ENCODE measurements around the gene DIAPH1. TPM values are rescaled to one million over a fixed set of nuclear protein-coding genes. Genes with fewer than 3 reads are reported as not detected.
A peak's percentile ranks its signal among the peaks of the same experiment; 100 is the strongest.

The DIAPH1 gene
- total RNA-seq, 4 donors from 2014 or later = 27.7 to 69.4 (median 30.2) TPM

DNA sequence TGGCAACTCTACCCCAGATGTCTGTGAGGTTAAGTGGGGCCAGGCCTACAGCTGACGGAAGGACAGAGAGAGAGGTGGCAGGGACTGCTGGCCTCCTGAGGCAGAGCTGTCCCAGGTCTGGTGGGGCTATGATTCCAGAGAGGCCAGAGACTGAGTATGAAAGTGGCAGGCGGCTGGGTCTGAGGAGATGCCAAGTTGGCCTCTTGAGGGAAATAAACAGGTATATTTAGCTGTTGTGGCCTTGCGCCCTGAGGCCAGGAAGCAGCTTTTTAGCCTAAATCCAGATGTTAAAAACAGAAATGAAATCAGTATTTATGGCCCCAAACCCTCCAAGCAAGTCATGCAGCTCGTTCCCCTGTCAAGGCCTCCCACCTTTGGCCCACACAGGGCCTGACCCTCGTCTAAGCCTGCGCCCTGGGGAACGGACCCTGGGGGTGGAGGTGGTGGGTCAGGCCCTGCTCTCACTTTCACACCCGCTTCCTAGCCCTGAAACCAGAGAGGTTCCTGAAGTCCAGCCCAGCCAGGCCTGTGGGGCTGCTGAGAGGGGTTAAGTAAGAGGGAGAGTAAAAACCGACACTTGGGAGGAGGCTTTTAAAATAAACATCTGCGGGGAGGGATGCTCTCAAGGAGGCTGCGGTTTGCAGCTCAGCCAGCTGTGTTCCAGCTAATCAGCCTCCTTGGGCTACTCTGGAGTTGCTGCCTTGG, 111.3 kb downstream of the DIAPH1 start:
- no peaks in the 10 kb centered on the region for H3K36me3 ChIP-seq
- no peak overlapping the region for H3K4me3 ChIP-seq
- intact Hi-C loops (cut with DNase I; ENCODE audit: low total_unique reads) = no loop called here
- peak overlapping the region; percentile 97 to 98 for H3K27ac ChIP-seq
- peak; percentile 74 to 76 for DNase-seq
- peaks cover 13 to 17% of the 10 kb centered on the region in 2 donors for H3K4me1 ChIP-seq
- H3K27me3 ChIP-seq = no peaks in the 10 kb centered on the region
- TF ChIP-seq POLR2A (IDR thresholded peaks at IDR 0.05) = no peak
- TF ChIP-seq, protein P1, sequence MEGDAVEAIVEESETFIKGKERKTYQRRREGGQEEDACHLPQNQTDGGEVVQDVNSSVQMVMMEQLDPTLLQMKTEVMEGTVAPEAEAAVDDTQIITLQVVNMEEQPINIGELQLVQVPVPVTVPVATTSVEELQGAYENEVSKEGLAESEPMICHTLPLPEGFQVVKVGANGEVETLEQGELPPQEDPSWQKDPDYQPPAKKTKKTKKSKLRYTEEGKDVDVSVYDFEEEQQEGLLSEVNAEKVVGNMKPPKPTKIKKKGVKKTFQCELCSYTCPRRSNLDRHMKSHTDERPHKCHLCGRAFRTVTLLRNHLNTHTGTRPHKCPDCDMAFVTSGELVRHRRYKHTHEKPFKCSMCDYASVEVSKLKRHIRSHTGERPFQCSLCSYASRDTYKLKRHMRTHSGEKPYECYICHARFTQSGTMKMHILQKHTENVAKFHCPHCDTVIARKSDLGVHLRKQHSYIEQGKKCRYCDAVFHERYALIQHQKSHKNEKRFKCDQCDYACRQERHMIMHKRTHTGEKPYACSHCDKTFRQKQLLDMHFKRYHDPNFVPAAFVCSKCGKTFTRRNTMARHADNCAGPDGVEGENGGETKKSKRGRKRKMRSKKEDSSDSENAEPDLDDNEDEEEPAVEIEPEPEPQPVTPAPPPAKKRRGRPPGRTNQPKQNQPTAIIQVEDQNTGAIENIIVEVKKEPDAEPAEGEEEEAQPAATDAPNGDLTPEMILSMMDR (IDR thresholded peaks at IDR 0.05) = no peak
- H3K9me3 ChIP-seq = no peaks in the 10 kb centered on the region

DNA sequence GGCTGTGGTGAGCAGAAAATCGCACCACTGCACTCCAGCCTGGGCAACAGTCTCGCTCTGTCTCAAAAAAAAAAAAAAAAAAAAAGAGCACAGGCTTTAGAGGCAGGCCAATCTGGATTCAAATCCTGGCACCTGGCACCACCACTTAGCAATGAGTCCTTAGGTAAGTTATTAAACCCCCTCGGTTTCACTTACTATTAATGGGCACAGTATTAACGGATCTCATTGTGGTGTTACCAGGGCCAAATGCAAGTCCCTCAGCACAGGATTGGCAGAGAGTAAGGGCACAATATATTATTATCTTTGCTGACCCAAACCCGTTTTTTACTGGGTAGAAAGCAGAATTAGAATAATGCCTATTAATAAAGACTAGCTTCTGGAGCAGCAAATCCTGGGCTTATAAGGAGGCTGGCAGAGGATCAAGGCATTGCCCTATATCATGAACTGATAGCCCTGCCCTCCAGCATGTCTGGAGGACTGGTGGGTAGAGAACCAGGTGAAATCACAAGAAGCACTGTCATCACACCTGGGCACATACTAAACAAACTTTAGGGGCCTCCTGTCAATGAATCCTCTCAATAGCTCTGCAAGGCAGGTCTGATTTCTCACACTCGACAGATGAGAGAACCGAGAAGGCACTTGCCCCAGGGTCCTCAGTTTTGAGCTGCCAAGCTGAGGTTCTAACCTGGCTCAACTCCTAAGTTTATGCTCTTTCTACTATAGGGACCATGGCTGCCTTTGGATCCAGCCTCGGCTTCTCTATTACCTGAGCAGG, 112.2 kb downstream of the DIAPH1 start:
- Histone ChIP-seq H3K27me3 (no peaks in the 10 kb centered on the region), H3K4me1 (peaks cover 13 to 17% of the 10 kb centered on the region in 2 donors), H3K4me3 (no peak overlapping the region), H3K36me3 (no peaks in the 10 kb centered on the region), H3K9me3 (no peaks in the 10 kb centered on the region), H3K27ac (peak overlapping the region; percentile 97 to 98)
- intact Hi-C loops (cut with DNase I; ENCODE audit: low total_unique reads) = no loop called here
- no peak for DNase-seq
- TF ChIP-seq, protein P1 (IDR thresholded peaks at IDR 0.05) = no peak
- TF ChIP-seq POLR2A (IDR thresholded peaks at IDR 0.05) = no peak

DNA sequence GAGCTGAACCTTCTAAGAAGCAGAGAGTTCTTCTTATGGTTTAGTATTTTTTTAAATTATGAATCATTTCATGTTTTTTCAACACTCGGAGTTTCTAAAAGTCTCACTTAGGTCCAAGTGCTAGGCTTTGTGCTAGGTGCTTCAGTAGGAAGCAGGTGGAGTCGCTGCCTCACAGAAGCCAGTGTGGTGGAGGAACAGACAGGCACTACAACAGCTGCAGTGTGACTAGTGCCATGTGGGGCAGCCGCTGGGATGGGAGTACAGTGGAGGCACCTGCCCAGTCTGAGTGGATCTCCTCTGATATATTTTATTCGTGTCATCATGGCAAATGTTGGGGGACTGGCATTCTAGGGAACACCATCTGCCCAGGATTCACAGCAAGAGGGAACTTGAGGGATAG, 114.6 kb downstream of the DIAPH1 start:
- TF ChIP-seq, protein P1 (IDR thresholded peaks at IDR 0.05) = no peak
- TF ChIP-seq POLR2A (IDR thresholded peaks at IDR 0.05) = no peak

DNA sequence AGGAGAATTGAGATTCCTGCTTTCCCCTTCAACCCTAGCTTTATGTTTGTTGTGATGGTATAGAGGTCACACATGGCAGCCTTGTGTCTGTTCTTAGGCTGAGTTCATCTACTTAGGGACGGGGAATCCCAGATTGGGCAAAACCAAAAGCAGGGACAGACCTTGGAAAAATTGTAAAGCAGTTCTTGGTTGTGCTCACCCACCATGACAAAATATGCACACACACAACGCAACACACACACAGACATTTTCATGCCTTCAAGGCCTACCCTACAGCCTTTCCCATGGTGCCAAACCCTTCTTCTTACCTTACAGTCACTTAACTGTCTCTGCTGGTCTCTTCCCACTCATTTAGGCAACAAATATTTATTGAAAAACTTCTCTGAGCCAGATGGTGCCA, 115.1 kb downstream of the DIAPH1 start:
- H3K36me3 ChIP-seq = no peaks in the 10 kb centered on the region
- TF ChIP-seq, protein P1 (IDR thresholded peaks at IDR 0.05) = no peak
- TF ChIP-seq POLR2A (IDR thresholded peaks at IDR 0.05) = no peak
- DNase-seq = no peak
- H3K27ac ChIP-seq = no peak overlapping the region
- H3K4me1 ChIP-seq = peaks cover 4 to 6% of the 10 kb centered on the region in 2 donors
- intact Hi-C loops (cut with DNase I; ENCODE audit: low total_unique reads) = no loop called here
- no peaks in the 10 kb centered on the region for H3K9me3 ChIP-seq
- H3K4me3 ChIP-seq = no peak overlapping the region
- no peaks in the 10 kb centered on the region for H3K27me3 ChIP-seq

More for the DNA sequence above, 114.6 kb downstream of the DIAPH1 start:
- no peak for DNase-seq
- Histone ChIP-seq H3K4me3 (no peak overlapping the region), H3K36me3 (no peaks in the 10 kb centered on the region), H3K9me3 (no peaks in the 10 kb centered on the region), H3K4me1 (peaks cover 5 to 7% of the 10 kb centered on the region in 2 donors), H3K27ac (no peak overlapping the region), H3K27me3 (no peaks in the 10 kb centered on the region)
- intact Hi-C loops (cut with DNase I; ENCODE audit: low total_unique reads) = no loop called here

DNA sequence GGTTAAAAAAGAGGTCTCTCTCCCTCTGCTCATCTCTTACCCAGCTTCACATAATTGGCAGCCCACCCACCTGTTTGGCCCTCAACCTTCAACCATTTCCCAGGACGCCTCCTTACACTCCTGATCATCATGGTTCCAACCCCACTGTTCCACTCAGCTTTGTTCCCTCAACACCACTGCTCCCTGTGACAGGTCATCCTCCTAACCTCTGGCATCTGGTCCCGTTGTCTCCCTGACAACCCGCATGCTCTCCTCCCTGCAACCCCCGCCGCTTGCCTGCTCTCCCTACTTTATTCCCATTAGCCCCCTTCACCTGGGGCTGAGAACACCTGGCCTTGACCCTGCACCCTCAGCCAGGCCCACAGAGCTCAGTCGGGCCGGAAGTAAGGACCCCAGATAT, 117.0 kb downstream of the DIAPH1 start:
- peaks cover 0 to 4% of the 10 kb centered on the region in 2 donors for H3K4me1 ChIP-seq
- H3K27ac ChIP-seq = no peak overlapping the region
- intact Hi-C loops (cut with DNase I; ENCODE audit: low total_unique reads) = no loop called here
- no peaks in the 10 kb centered on the region for H3K36me3 ChIP-seq
- no peak for DNase-seq
- TF ChIP-seq, protein P1 (IDR thresholded peaks at IDR 0.05) = no peak
- TF ChIP-seq POLR2A (IDR thresholded peaks at IDR 0.05) = no peak
- H3K9me3 ChIP-seq = no peaks in the 10 kb centered on the region
- no peak overlapping the region for H3K4me3 ChIP-seq
- H3K27me3 ChIP-seq = no peaks in the 10 kb centered on the region
